HL-60/S4 treated with phorbol 12-myristate 13-acetate at 8.2 ng/mL for 4 days and 3 days (cell line): ENCODE results near the gene ADIPOR2.
"Not testable (repeated sequence)": the region's sequence is repeated elsewhere in the genome, so short reads cannot be mapped to it uniquely, and the experiment has no call there.

Experiments used
- in situ Hi-C: fragments of 300-500 bp; cut with MboI; formaldehyde crosslinking; loops from 2 replicates; pipeline ENCODE4 v1.15.0; 2022; ENCODE audit warnings: low sequenced_read_pairs

ADIPOR2 gene

GRCh38 chr12:1702713-1703112, 11.8 kb downstream of the ADIPOR2 start:
- in situ Hi-C loops, result no loop called here

DNA sequence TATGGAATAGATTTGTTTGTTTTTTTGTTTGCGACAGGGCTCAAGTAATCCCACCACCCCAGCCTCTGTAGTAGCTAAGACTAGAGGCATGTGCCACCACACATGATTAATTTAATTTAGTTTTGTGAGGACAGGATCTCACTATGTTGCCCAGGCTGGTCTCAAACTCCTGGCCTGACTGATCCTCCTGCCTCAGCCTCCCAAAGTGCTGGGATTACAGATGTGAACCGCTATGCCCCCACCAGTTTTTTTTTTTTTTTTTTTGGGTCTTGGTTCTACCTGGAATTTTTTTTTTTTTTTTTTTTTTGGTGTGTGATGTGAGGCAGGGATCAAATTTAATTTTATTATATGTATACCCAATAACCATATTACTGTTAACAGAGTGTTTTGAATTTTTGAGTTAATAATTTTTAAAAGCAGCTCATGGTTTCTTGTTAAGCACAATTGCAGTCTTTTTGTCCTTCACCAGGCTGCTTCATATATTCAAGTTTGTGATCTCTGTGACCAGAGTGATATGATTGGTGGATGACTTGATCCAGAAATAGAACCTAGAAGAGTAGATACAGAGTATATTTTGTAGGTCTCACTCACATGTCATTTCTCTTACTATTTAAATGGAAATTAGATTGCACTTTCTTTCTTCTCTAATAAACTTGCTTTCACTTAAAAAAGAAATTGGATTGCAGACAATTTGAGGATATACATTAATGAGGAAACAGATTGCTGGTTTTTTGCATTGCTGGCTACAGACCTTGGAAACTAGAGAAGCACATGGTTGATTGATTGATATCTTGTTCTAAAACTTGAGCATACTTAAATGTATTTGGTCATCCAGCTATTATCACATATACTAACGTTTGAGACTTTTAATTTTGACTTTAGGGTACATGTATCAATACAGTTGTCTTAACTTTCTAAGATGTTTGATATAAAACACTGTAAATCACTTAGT, 13.2 kb downstream of the ADIPOR2 start:
- in situ Hi-C loops, result no loop called here

GRCh38 chr12:1705774-1706631, 15.1 kb downstream of the ADIPOR2 start:
- in situ Hi-C loops, result no loop called here

DNA sequence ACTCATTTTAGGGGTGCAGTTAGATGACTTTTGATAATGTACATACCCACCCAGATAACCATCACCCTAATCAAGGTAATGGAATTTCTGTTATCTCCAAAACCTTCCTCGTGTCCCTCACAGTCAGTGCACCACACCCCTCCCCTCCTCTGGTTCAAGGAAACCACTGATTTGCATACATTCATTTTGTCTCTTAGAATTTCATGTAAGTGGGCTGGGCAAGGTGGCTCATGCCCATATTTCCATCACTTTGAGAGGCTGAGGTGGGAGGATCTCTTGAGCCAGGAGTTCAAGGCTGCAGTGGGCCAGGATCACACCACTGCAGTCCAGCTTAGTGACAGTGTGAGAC, 15.7 kb downstream of the ADIPOR2 start:
- in situ Hi-C loops, result no loop called here

DNA sequence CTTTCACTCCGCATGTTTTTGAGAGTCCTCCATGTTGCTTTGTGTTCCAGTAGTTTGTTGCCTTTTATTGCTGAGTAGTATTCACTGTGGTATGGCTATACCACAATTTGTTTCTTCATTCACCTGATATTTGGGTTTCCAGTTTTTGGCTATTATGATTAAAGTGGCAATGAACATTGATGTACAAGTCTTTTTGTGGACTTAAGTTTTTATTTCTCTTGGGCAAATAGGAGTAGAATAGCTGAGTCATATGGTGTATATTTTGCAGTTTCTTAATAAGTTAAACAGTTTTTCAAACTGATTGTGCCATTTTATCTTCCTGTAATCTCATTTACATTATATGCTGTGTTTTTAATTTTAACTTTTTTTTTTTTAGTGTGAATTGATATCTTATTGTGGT, 16.2 kb downstream of the ADIPOR2 start:
- in situ Hi-C loops, result no loop called here

DNA sequence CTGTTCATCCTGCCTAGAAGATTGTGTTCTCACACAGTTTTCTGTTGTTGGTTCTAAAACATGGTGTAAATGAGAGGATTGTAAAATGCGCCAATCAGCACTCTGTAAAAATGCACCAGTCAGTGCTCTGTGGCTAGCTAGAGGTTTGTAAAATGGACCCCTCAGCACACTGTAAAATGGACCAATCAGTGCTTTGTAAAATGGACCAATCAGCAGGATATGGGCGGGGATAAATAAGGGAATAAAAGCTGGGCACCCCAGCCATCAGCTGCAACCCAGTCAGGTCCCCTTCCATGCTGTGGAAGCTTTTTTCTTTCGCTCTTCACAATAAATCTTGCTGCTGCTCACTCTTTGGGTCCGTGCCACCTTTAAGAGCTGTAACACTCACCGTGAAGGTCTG, 19.1 kb downstream of the ADIPOR2 start:
- in situ Hi-C loops, result not testable (repeated sequence)

- in situ Hi-C loops, result not testable (repeated sequence)
Observed at GRCh38 chr12:1710870-1711269, 20.0 kb downstream of the ADIPOR2 start.

DNA sequence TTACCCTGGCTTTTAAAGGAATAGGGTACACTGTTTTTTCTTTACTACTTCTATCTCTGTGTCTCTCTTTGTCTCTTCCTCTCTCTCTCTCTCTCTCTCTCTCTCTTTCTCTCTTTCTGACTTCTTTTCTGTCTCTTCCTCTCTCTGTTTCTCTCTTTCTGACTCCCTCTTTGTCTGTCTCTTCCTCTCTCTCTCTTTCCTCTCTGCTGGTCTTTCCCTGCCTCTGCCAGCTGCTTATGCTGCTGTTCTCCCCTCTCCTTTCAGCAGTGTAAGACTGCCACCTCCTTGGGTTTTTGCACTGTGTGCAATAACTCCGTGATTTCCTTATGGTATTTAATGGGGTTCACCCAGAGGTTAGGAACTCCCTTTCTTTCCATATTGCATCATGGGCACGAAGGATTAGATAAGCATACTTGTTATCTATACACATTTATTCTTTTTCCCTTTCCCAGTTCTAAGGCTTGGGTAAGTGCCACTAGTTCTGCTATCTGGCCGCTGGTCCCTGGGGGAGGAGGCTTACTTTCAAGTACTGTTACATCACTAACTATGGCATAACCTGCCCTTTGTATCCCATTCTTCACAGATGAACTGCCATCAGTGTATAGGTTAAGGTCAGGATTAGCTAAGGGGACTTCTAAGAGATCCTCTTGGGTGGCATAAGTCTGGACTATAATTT, 20.8 kb downstream of the ADIPOR2 start:
- in situ Hi-C loops, result not testable (repeated sequence)

GRCh38 chr12:1712305-1712704, 21.4 kb downstream of the ADIPOR2 start:
- in situ Hi-C loops, result not testable (repeated sequence)

DNA sequence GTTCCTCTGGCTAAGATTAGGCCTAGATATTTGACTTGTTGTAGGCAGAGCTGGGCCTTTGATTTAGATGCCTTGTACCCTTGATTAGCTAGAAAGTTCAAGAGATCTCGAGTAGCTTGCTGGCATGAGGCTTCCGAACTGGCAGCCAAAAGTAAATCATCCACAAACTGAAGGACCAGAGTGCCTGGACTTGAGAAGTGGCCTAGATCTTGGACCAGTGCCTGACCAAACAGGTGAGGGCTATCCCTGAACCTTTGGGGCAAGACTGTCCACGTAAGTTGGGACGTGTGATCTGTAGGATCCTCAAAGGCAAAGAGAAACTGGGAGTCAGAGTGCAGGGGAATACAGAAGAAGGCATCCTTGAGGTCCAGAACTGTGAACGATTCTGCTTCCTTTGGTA, 22.0 kb downstream of the ADIPOR2 start:
- in situ Hi-C loops, result not testable (repeated sequence)

- in situ Hi-C loops, result not testable (repeated sequence)
Observed at GRCh38 chr12:1713783-1714348, 23.0 kb downstream of the ADIPOR2 start.

GRCh38 chr12:1715459-1715858, 24.6 kb downstream of the ADIPOR2 start:
- in situ Hi-C loops, result not testable (repeated sequence)

DNA sequence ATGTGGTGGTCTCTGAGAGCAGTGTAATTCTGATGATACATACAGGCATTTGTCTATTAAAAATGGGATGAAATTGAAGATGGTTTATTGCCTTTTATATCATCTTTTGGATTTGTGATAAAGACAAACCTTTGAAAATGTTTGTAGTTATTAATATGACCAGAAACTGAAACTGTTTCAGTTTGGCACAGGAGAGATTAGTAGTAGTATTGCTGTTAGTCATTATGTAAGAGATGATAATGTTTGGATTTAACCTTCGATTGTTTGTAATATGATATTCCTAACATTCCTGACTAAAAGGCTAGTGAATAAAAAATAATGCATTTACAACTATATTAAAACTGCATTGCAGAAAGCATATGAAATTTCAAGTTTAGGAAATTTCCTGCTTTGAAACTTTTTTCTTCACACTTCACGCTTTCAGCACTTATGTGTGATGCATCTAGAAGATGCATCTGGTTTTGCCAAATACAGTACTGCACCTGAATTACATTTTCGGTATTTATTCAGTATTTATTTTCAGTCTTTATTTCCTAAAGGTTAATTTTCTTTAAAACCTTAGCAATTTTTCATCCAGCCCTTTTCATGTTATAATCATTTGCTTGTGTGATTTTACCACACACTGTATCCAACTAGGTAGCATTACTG, 25.5 kb downstream of the ADIPOR2 start:
- in situ Hi-C loops, result no loop called here

DNA sequence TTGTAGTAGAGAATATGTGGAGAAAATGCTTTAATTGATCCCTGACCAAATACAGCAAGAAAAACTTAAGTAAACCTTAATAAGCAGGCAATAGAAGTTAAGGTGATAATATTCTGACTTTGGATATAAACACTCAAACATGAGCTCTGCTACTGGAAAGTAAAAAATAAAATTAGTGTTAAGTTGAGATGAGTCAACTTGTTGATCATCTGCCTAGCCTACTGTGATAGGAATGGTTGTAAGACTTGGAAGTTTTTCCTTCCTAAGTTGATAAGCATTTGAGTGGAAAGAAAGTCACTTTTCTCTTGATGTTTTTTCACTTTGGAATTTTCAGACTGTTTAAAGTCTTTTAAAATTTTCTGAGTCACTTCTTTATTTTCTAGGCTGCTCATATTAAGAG, 26.0 kb downstream of the ADIPOR2 start:
- in situ Hi-C loops, result no loop called here

GRCh38 chr12:1719139-1719538, 28.3 kb downstream of the ADIPOR2 start:
- in situ Hi-C loops, result no loop called here

GRCh38 chr12:1720494-1720893, 29.6 kb downstream of the ADIPOR2 start:
- in situ Hi-C loops, result no loop called here

DNA sequence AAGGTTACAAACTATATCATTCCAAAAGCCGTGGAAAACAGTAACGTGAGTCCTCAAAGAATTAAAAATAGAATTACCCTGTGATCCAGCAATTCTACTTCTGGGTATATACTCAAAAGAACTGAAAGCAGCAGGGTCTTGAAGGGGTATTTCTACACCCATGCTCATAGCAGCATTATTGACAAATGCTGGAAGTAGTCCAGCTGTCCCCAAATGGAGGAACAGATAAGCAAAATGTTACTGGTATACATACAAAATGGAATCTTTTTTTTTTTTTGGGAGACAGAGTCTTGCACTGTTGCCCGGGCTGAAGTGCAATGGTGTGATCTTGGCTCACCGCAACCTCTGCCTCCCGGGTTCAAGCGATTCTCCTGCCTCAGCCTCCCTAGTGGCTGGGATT, 32.9 kb downstream of the ADIPOR2 start:
- in situ Hi-C loops, result no loop called here

GRCh38 chr12:1724250-1724649, 33.4 kb downstream of the ADIPOR2 start:
- in situ Hi-C loops, result no loop called here

DNA sequence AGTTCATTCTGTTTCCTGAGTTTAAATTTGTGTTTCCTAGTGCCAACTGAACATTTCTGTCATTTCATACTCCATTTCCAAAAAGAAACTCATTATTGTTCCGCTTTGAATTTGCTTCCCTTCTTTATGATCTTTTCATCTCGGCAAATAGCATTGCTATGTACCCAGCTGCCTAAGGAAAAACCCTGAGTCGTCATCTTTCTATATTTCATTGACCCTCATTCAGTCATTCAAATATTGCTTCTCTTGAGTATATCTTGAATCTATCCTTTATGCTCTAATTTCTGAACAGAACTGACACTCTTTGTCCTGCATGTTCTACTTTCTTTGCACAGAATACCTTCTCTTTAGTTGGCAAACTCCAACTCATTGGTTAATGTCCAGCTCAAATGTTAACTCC, 35.9 kb downstream of the ADIPOR2 start:
- in situ Hi-C loops, result no loop called here

GRCh38 chr12:1728824-1729223, 38.0 kb downstream of the ADIPOR2 start:
- in situ Hi-C loops, result no loop called here
